AG09309 (cell line): ENCODE results near the gene TFE3.

Source experiments
- DNase-seq: peaks from one replicate; pipeline ENCODE4 v3.0.0-alpha.2; 2010; ENCODE audit warnings: low read depth
- H3K4me3 ChIP-seq: 2 replicates; pipeline ENCODE4 v1.5.1; 2011; ENCODE audit warnings: mild to moderate bottlenecking, low read depth, low read length, moderate library complexity; ENCODE audit not compliant: control insufficient read depth
- TF ChIP-seq, protein P1 (sequence below): IDR thresholded peaks from 2 replicates; pipeline ENCODE4 v1.5.1; 2011; ENCODE audit warnings: mild to moderate bottlenecking, low read depth, low read length, inconsistent platforms; ENCODE audit not compliant: insufficient read depth, control insufficient read depth; ENCODE audit errors: missing control alignments

The TFE3 gene

DNA sequence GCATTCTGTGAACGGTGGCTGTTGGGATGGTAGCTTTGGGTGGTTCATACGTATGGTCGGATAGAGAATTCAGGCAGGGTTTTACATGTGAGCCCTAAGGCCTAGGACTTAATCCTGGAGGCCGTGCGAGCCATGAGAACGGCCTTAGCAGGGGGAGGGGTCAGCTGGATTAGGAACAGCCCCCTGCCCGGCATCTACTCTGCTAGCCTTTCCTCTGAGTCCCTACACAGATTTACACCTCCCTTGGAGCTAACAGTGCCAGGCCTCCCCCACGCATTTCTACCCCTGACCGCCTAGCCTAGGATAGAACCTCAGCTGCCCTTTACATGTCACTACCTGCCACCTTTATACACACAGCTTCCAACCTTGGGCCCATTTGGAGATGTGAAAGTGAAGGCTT lies 23.5 kb upstream of the TFE3 start:
- no peak overlapping the region for H3K4me3 ChIP-seq
- no peak for DNase-seq
- TF ChIP-seq, protein P1, sequence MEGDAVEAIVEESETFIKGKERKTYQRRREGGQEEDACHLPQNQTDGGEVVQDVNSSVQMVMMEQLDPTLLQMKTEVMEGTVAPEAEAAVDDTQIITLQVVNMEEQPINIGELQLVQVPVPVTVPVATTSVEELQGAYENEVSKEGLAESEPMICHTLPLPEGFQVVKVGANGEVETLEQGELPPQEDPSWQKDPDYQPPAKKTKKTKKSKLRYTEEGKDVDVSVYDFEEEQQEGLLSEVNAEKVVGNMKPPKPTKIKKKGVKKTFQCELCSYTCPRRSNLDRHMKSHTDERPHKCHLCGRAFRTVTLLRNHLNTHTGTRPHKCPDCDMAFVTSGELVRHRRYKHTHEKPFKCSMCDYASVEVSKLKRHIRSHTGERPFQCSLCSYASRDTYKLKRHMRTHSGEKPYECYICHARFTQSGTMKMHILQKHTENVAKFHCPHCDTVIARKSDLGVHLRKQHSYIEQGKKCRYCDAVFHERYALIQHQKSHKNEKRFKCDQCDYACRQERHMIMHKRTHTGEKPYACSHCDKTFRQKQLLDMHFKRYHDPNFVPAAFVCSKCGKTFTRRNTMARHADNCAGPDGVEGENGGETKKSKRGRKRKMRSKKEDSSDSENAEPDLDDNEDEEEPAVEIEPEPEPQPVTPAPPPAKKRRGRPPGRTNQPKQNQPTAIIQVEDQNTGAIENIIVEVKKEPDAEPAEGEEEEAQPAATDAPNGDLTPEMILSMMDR: no peak

DNA sequence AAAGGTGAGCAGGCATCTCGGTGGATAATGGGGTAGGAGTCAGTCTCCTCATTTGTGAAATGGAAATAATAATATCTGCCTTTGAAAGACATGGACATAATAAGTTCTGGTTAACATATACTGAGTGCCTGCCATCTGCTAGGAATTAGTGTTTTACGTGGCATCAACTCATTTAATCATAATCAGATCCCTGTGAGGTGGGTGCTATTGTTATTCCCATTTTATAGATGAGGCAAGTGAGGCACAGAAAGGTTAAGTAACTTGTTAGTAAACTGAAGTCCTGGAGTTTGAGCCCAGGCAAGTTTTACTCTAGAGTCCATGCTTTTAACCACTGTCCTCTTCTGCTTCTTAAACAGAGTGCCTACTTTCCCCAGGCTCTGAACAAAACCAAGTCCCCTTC lies 23.1 kb upstream of the TFE3 start:
- TF ChIP-seq, protein P1: no peak
- no peak overlapping the region for H3K4me3 ChIP-seq
- DNase-seq: no peak

DNA sequence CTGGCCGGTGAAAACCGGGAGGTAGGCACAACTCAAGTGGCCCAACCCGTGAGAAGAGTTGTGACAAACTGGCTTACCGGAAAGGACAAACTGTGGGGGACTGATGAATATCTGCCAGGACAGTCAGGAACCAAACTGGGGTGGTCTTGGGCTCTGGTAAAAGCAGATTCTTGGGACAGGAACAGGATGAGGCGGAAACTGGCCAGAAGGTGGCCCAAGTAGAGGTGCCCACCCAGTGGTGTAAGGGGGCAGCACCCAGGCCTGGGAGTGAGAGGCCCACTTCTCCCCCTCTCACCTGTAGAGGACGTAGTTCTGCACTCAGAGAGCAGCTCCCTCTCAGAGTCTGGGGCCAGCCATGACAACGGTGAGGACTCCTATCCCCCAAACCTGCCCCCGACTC lies 21.6 kb upstream of the TFE3 start:
- no peak for DNase-seq
- TF ChIP-seq, protein P1: no peak
- H3K4me3 ChIP-seq: no peak overlapping the region

DNA sequence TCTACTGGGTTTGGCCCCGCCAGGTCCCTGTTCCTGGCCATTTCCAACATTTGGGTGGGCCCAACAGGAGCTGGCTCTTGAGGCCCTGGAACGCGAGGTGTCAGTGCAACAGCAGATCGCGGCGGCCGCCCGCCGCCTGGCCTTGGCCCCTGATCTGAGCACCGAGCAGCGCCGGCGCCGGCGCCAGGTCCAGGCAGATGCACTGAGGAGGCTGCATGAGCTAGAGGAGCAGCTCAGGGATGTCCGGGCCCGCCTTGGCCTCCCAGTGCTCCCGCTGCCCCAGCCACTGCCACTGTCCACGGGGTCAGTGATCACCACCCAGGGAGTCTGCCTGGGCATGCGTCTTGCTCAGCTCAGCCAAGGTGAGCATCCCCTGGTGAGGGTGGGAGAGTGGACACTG lies 21.1 kb upstream of the TFE3 start:
- TF ChIP-seq, protein P1: no peak
- DNase-seq: no peak
- no peak overlapping the region for H3K4me3 ChIP-seq

DNA sequence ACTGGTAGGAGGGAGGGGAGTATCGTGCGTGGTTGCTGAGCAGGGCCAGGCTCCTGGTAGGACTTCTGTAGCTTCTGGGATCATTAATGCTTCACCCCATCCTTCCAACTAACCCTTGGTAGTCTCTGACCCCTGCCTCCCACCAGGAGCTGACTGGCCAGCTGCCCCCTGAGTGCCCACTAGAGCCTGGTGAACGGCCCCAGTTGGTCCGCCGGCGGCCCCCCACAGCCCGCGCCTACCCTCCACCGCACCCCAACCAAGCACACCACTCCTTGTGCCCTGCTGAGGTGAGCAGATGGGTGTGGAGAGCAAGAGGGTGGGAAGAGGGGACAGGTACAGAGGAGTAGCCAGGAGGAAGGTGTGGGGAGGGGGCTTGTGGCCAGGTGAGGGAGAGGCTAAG lies 20.6 kb upstream of the TFE3 start:
- no peak overlapping the region for H3K4me3 ChIP-seq
- no peak for DNase-seq
- TF ChIP-seq, protein P1: no peak

DNA sequence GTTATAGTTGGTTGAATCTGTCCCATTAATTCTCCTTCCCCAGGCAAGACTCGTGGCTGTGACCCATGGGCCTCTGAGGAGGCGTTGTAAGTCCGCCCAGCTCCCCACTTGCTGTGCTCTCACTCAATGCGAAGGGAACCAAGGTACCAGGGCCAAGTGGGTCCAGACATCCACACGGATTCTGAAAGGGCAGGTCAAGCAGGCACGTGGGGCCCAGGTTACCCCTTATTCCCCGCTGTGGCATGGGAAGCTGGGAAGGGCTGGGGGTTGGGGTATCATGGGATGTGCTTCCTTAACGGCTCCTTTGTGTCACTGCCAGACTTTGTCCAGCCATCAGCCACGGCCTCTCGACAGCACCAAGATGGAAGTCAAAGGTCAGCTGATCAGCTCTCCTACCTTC lies 18.8 kb upstream of the TFE3 start:
- no peak for DNase-seq
- TF ChIP-seq, protein P1: no peak
- H3K4me3 ChIP-seq: no peak overlapping the region

DNA sequence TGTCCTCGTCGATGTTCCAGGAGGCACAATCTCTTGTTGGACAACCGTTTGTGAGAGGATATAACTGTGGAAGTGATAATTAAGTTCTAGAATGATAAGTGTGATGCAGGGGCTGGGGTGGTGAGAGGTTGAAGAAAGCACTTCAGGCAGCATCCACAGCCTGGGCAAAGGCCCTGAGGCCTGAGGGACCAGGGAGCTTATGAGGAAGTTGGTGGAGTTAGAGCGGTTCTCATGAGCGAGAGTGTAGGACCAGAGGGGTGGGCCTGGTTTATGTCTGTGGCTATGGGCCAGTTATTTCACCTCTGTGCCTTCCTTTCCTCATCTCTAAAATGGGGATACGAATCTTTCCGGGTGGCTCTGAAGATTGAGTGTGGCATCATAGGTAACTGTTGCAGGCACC lies 18.3 kb upstream of the TFE3 start:
- TF ChIP-seq, protein P1: no peak
- no peak for DNase-seq
- H3K4me3 ChIP-seq: no peak overlapping the region
